Measurements from ENCODE around the gene FFAR1.

DNA sequence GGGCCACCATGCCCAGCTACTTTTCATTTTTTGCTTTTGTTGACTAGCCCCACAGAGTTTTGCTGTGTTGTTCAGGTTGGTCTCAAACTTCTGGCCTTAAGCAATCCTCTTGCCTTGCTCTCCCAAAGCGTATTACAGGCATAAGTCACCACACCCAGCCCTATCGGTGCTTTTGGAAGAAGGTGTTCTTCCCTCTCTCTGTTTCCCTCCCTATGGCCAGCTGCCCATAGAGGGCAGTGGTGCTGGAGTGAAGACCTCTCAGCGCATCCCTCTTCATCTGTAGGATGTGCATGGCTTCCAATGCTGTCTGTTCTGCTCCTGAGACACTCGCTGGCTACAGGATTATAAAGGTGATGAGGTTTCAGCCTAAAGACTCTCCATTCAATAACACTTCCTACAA lies 20.1 kb upstream of the FFAR1 start:
- TF ChIP-seq, protein P1, sequence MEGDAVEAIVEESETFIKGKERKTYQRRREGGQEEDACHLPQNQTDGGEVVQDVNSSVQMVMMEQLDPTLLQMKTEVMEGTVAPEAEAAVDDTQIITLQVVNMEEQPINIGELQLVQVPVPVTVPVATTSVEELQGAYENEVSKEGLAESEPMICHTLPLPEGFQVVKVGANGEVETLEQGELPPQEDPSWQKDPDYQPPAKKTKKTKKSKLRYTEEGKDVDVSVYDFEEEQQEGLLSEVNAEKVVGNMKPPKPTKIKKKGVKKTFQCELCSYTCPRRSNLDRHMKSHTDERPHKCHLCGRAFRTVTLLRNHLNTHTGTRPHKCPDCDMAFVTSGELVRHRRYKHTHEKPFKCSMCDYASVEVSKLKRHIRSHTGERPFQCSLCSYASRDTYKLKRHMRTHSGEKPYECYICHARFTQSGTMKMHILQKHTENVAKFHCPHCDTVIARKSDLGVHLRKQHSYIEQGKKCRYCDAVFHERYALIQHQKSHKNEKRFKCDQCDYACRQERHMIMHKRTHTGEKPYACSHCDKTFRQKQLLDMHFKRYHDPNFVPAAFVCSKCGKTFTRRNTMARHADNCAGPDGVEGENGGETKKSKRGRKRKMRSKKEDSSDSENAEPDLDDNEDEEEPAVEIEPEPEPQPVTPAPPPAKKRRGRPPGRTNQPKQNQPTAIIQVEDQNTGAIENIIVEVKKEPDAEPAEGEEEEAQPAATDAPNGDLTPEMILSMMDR (IDR thresholded peaks at IDR 0.05), result no peak
- TF ChIP-seq EP300 (IDR thresholded peaks at IDR 0.05), result no peak

Data from gastroesophageal sphincter (tissue), 3 donors.